ENCODE results near the gene DEPDC5.

- no peak for TF ChIP-seq POLR2A (IDR thresholded peaks at IDR 0.05)
- TF ChIP-seq CTCF (IDR thresholded peaks at IDR 0.05), result no peak
- TF ChIP-seq POLR2AphosphoS5 (IDR thresholded peaks at IDR 0.05; ENCODE audit: insufficient read depth in 1 of 2, low read depth in 1 of 2), result no peak
Observed at GRCh38 chr22:31917227-31917921, 163.6 kb downstream of the DEPDC5 start.

Data from vagina (tissue), 2 donors.